MV-4-11 (cell line): ENCODE measurements around the gene ERGIC1.

Experiments
- DNase-seq: peaks from one replicate; lab custom pipeline; 2025; lab: John Stamatoyannopoulos, UW

Gene ERGIC1

GRCh38 chr5:172921906-172922305 is 87.9 kb downstream of the ERGIC1 start:
- DNase-seq, result no peak

GRCh38 chr5:172923539-172923938 is 89.5 kb downstream of the ERGIC1 start:
- DNase-seq, result no peak

- no peak for DNase-seq
Observed at GRCh38 chr5:172925336-172925948, 91.4 kb downstream of the ERGIC1 start.

GRCh38 chr5:172926008-172926523 is 92.0 kb downstream of the ERGIC1 start:
- DNase-seq, result no peak

GRCh38 chr5:172926796-172927195 is 92.7 kb downstream of the ERGIC1 start:
- DNase-seq, result no peak

- DNase-seq, result no peak
Observed at GRCh38 chr5:172929371-172929838, 95.4 kb downstream of the ERGIC1 start.

- no peak for DNase-seq
Observed at GRCh38 chr5:172931001-172931536, 97.0 kb downstream of the ERGIC1 start.

- no peak for DNase-seq
Observed at GRCh38 chr5:172932313-172933017, 98.4 kb downstream of the ERGIC1 start.

- DNase-seq, result no peak
Observed at GRCh38 chr5:172933238-172933637, 99.2 kb downstream of the ERGIC1 start.

GRCh38 chr5:172935096-172935495 is 101.0 kb downstream of the ERGIC1 start:
- no peak for DNase-seq

GRCh38 chr5:172936401-172936800 is 102.3 kb downstream of the ERGIC1 start:
- peak; percentile 4 for DNase-seq

GRCh38 chr5:172939071-172939470 is 105.0 kb downstream of the ERGIC1 start:
- no peak for DNase-seq

- DNase-seq, result no peak
Observed at GRCh38 chr5:172939611-172940267, 105.7 kb downstream of the ERGIC1 start.

- no peak for DNase-seq
Observed at GRCh38 chr5:172940268-172941066, 106.4 kb downstream of the ERGIC1 start.

GRCh38 chr5:172941067-172941516 is 107.0 kb downstream of the ERGIC1 start:
- no peak for DNase-seq

- DNase-seq, result no peak
Observed at GRCh38 chr5:172942556-172942955, 108.5 kb downstream of the ERGIC1 start.

- DNase-seq, result no peak
Observed at GRCh38 chr5:172943283-172943841, 109.3 kb downstream of the ERGIC1 start.

GRCh38 chr5:172943906-172944305 is 109.9 kb downstream of the ERGIC1 start:
- no peak for DNase-seq

GRCh38 chr5:172944741-172945140 is 110.7 kb downstream of the ERGIC1 start:
- DNase-seq, result no peak

GRCh38 chr5:172945151-172945550 is 111.1 kb downstream of the ERGIC1 start:
- no peak for DNase-seq

- no peak for DNase-seq
Observed at GRCh38 chr5:172946146-172946545, 112.1 kb downstream of the ERGIC1 start.
